SIG-M5 treated with dmso at 0.1 percent for 504 hours (cell line): ENCODE results near the gene PEDS1.
A peak's percentile ranks its signal among the peaks of the same experiment; 100 is the strongest.
"Not testable (repeated sequence)": the region's sequence is repeated elsewhere in the genome, so short reads cannot be mapped to it uniquely, and the experiment has no call there.

Experiments
- DNase-seq: peaks from one replicate; lab custom pipeline; 2025; ENCODE audit not compliant: unreplicated experiment; lab: John Stamatoyannopoulos, UW

PEDS1 gene

DNA sequence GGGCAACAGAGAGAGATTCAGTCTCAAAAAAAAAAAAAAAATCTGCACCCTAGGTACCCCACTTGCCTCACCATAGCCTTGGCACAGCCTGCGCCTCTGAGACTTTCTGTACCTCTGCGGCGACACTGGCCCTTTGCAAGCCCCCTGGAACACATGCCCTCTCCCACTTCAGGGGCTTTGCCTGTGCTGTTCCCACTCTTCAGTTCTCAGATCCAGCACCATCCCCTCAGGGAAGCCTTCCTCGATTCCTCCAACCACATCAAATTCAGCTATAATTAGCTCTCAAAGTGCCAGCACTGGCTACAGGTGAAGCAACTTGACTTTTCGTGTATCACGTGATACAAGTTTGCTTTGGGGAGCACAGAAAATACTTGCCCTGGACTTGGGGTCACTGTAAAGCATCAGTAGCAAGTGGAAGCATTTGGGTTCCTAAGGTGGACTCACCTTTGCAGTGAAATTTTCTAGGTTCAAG is 38.4 kb downstream of the PEDS1 start:
- DNase-seq = no peak

DNA sequence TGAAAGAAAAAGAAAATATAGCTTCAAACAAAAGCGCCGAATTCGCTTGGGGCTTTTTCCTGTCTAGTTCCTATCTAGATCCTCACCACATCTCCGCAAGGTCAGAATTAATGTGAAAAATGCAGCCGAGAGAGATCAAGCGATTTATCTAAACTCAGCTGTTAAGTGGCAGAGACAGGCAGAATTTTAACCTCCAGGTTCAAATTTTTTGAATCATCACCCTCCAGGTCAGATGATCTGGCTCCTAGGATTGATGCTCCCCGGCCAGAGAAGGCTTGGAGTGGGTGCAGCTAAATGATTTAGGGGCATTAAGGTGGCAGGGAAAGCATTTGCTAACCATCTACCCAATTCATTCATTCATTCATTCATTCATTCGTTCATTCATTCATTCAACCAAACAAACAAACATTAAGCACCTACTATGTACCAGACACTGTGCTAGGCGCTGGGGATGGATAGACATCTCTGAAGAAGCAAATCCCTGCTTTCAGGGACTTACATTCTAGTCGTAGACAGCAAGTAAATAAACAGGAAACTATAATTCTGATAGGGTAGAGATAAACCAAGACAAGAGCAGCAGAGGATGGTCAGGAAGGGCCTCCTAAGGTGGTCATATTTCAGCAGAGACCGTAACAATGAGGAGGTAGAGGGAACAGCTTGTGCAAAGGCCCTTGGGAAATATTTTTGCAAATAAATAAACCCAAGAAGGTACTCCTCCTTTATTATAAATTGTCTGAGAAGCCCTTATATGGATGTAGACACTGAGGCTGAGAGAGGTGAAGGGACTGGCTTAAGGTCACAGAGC is 39.9 kb downstream of the PEDS1 start:
- DNase-seq = no peak

DNA sequence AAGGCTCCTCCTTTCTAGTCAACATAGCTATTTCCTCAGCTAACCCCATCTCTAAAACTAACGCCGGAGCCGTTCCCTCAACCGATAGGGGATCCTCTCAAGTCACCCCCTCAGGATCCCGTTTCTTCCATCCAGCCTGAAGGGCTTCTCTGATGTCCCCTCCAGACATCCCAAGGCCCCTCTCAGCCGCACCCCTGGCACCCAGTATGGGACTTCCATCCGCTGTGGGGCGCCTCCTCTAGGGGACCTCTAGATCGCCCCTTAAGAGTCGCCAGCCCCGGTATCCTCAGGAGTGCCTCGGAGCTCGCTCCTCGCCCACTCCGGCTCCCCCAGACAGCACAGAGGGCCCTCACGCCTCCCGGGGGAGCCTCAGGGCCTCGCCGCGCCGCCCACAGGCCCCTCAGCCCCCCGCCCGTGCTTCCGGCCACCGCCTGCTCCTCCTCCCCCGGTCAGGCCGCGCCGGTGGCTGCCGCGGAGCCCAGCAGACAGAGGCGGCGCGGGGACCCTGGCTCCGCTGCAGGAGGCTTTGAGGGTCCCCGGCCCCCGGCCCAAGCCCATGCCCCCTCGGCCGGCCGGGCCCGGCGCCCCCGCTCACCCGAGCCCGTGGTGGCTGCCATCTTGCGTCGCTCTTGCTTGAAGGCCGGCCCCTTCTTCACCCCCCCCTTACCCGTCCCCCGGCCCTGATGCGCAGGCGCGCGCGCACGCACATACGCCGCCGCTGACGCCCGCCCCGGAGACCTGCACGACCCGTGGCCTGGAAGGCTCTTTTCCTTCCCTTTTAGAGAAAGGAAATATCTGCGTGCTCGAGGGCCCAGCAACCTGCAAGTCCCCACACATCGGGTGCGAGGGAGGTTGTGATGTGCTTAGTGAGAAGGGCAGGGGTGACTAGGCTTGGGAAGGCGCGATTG is 40.8 kb downstream of the PEDS1 start, which contains the start of gene UBE2V1:
UBE2V1 (minus strand) TSS at position 639 of the 908 bp plus-strand sequence; CDS start at position 617, 22 bp downstream.
- DNase-seq = peak; percentile 92

DNA sequence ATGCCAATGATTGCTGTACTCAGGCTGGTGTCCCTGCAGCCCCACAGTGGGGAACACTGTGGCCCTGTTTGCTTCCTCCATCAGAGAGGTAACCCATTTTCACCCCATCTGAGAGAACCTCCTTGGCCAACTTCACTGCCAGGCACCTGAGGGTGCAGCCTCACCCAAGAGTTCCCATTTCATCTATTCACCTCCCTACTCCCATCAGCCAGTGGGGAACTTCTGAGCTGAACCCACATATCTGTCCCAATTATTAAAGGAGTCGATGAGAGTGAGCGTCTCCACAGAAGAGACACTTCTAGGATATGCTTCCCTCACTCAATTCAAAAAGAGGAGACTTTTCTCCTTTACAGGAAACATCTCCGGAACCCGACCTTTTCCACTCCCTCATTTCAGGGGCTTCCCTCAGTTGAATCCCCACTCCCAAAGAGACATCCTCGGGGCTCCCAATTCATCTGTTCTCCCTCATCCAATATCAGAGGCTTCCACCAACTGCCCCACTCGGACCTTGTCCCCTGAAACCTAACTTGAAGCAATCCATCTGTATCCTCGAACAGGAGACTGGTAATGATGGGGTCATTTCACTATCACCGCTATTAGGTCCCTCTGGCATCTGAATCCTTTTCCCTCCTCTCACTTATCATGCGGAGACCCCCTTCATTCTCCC is 41.6 kb downstream of the PEDS1 start:
- no peak for DNase-seq

DNA sequence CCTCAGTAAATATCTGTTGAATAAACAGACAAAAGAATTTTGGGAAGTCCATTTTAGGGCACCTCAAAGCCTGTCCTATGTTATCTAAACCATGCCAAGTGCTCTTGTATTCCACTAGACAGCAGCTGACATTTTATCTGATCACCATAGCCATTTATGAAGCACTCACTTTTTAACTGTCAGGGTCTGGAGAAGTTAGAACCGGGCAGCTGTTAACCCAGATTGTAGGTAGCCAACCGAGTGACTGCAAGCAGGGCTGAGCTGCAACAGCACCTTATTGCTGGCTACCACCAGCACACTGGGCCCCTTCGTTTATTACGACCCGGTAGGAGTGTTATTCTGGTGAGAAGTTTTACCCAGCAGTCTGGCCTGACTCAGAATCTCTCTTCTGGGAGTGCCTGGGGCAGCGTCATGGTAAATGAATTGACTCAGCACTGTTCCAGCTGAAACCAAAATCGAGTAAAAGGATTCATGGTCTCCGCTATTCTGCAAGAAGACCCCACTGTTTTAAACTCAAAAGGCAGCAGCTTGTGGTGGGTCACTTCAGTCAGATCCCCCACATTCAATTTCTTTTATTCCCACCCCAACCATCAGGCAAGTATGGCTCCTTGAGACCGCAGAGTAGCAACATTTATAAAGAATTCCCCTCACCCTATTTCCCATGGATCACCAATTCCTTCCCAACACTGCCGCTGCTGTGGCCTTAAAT is 42.2 kb downstream of the PEDS1 start:
- no peak for DNase-seq

DNA sequence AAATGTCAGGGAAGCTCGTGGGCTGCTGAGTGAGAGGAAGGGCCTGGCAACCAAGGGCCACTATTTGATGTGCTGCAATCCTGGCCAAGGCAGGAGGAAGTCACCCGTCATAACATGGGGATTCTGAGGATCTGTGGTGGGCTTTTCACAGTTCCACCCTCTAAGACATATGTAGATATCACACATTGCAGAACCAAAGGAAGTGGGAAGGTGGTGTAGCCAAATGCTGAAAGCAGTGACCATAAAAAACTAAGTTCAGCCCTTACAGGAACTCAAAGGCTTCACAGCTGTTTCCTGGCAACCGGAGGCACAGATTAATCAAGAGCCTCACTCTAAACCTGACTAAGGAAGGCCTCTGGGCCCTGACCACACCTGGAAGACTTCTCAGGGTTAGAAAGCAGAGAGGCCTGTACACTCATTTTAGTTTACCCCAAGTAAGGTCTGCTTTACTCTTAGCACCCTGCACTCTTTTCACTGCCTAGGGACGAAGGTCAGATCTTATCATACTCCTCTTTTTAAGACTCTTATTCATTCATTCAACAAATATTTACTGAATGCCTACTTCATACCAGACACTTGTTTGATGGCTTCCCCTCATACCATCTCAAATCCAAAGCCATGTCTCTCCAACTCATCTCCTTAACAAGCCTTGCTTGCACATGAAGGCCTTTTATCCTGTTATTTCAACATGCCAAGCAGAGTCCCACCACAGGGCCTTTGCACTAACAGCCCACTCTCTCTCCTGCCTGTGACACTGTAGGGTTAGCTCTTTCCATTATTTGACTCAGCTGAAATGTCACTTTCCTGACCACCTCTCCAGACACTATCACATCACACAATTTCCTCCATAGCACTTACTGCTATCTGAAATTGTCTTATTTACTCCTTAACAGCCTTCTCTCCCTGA is 43.1 kb downstream of the PEDS1 start:
- peak; percentile 46 for DNase-seq

DNA sequence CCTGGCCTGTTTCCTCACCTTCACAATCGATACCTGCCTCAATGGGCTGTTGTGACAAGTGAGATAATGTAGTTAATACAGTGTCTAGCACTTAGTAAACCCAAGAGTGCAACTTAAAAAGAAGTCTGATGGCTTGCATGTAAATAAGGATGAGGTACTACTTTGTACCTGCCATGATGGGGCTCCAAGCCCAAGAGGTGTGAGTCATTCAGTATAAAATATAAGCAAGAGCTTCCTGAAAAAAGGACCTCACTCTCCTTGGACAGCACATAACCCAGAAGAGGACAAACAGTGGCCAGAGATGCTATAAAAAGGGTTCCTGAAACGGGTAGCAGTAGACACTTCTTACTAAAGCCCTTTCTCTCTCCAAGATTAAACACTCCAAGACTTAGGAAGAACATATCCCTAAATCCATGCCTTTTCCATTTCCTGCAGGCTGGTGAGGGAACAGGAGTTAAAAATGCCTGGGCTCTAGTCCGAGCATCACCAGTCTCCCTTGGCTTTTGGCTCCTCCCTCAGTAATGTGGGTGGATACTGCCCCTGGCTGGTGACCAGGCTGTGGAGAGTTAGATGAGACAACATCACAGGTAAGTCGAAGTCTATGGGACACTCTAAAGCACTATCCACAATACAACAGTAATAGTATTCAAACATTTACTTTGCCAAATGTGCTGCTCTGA is 44.8 kb downstream of the PEDS1 start:
- no peak for DNase-seq

DNA sequence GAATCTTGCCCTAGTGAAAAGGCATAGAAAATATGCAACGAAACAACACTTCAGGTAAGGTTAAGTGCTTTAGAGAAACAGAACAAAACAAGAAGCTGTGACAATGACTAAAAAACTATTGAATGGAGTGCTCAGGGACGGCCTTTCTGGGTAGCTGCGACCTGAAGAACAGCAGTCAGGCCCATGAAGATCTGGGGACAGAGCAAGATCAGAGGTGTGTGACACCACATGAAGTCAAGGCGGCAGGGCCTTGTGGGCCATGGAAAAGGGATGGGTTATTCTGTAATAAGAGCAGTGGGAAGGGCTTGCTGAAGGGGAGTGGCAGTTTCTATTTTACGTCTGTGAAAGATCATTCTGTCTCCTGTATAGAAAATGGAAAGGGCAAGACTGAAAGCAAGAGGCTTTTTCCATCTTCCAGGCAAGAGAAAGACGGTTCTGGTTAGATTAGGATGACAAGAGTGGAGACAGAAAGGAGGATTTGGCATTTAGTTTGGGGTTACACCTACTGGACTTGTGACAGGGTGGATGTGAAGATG is 45.7 kb downstream of the PEDS1 start:
- DNase-seq = no peak

DNA sequence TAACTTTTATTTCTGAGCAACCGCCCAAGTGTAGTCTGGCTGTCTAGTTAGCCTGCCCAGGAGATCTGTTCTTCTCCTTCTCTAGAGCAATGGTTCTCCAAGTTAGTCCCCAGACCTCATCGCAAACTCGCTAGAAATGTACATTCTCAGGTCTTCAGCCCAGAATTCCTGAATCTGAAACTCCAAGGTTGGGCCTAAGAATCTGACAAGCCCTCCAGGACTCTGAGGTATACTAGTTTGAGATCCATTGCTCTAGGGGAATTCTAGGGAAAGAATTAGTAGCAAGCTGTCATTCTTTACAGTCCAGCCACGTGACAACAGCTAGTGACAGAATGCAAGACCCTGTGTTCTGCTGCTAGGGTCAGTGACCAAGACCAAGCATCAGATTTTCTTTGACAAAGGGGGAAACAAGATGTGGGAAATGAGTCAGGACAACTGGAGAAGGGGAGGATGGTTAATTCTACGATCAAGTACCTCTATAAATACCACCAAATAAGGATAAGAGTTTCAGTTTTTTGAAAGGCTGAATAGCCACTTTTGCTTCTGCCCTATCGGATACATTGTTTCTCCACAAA is 46.4 kb downstream of the PEDS1 start:
- no peak for DNase-seq

DNA sequence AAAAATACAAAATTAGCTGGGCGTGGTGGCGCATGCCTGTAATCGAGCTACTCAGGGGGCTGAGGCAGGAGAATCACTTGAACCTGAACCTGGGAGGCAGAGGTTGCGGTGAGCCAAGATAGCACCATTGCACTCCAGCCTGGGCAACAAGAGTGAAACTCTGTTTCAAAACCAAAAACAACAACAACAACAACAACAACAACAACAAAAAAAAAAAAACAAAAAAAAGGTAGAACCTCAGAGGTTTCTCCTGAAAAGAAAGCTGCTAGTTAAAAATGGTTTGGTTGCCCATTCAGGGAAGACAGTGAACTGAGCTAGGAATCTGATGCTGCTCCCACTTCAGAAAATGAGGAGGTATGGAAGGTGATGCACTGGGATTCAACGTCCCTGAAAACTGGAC is 46.9 kb downstream of the PEDS1 start:
- DNase-seq = not testable (repeated sequence)
